Superior temporal gyrus (tissue), 1 donor: Measurements from ENCODE around the gene ATP2B2.
"Not testable (repeated sequence)": the region's sequence is repeated elsewhere in the genome, so short reads cannot be mapped to it uniquely, and the experiment has no call there.

Source experiments
- DNase-seq: peaks from one replicate; pipeline ENCODE4 v3.0.0-alpha.2; 2016; ENCODE audit errors: extremely low spot score

ATP2B2 gene

DNA sequence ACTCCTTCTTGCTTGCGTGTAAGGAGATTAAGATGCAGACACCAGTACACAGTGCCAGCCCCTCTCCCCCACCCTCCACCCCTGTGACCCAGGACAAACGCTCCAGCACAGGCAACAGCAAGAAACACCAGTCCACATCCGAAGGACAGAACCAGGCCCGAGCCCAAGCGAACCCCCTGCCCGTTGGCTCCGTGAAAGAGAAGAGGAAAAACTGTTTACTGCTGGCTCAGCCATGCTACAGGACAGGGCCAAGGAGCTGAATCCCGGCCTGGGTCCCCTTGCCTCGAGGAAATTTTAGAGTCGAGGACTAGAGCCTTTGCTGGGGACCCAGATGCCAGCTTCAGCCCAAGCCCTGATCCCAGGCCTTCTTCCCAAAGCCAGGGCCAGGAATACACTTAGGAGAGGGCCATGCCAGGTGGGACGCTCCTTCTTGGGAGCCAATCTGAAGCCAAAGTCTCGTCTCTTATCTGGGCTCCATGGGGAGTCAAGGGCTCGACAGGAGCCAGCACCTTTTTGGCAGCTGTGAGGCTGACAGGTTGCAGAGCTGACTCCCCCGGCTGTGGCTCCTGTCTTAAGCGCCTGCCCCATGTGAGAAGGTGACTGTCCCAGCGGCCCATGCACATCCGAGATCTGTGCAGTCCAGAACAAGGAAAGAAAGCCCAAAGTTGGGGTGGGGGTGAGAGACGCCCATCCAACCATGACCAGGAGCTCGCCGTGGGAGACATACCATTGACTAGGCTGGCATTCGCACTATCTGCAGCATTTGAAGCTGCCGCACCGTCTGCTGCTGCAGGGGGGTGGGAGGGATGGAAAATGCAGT lies 120.6 kb downstream of the ATP2B2 start:
- no peak for DNase-seq

DNA sequence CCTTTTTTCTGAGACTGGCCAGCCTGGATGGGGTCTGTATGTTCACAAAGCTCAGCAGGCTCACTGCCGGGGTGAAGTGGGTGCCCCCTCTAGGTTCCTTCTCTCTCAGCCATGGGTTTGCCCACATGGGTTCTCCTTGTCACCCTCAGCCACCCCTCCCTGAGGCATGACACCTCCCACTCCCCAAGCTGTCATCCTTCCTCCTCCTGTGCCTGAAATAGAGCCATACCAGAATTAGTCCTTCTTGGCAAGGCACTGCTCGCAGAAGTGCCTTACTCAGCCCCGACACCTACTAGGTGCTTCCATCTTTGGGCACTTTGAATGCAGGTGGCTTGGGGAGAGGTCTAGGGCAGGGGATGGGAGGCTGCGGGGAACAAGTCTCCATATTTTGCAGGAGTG lies 121.5 kb downstream of the ATP2B2 start:
- peak; percentile 40 for DNase-seq

- DNase-seq: no peak
Observed at GRCh38 chr3:10382892-10383849, 122.2 kb downstream of the ATP2B2 start.

- not testable (repeated sequence) for DNase-seq
Observed at GRCh38 chr3:10382445-10382844, 122.9 kb downstream of the ATP2B2 start.

- DNase-seq: peak; percentile 45
Observed at GRCh38 chr3:10381336-10381735, 124.0 kb downstream of the ATP2B2 start.

DNA sequence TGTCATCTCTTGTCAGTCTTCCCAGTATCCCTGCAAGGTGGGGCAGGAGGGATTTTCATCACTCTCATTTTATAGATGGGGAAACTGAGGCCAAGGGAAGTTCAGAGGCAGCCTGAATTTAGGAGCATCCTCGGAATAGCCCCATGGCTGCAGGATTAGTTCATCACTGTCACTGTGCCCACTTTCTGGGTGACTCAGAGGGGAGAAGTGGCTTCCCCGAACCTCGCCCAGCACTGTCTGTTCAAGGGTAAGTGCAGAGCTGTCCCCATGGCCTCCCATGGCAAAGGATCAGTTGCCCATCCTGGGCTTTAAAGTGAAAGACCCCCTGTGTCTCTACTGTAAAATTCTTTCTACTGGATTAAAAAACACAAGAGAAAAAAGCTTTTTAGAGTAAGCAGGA lies 124.5 kb downstream of the ATP2B2 start:
- peak; percentile 19 for DNase-seq

DNA sequence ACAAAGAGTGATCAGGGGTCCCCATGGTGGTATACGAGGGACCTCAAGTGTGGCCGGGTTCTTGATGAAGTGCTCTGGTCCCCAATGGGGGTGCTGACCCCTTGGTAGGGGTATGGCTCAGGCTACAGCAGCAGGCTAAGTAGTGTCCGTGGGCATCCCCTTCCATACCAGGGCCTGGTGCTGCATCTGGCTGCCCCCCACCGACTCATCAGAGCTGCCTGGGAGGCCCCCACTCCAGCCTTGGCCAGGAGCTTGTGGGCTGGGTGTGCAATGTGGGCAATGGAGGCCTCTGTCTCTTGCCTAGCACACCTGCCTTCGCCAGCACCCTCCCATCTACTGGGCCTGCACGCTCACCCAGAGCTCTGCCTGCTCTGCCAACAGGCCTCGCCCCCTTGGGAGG lies 125.4 kb downstream of the ATP2B2 start:
- DNase-seq: no peak

DNA sequence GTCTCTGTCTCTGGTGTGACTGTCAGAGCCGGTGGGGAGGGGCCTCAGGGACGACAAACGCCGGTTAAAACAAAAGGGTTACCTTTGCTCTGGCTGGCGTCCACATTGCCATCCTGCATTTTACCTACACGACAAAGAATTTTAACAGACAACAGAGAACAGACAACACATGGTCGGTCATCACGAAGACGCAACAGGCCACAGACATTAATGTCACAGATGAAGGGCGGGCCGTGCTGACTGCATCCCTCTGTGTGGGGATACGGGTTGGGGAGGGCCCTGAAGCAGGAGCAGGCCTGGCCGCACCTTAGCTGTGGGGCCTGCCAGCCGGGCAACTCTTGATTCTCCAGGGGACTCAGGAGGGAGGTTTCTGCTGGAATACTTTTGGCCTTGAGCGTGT lies 126.2 kb downstream of the ATP2B2 start:
- DNase-seq: no peak

DNA sequence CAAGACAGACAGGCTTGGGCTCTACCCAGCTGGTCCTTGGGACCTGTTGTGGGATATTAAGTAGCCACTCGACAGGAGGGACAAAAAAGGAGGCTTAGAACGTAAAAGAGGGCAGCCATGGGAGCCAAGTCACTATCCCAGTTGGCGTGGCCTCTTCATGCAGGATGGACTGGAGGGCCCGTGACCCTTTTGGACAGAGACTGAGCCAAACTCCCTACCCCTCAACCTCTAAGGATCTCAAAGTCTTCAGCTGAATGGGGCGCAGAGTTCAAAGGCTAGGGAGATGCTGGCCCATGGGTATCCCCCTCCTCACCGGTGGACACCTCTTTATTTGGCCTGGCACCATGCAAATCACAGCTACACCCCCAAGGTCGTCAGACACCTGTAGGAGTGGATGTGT lies 126.6 kb downstream of the ATP2B2 start:
- no peak for DNase-seq

- no peak for DNase-seq
Observed at GRCh38 chr3:10378246-10378645, 127.1 kb downstream of the ATP2B2 start.

GRCh38 chr3:10377148-10377725 lies 128.1 kb downstream of the ATP2B2 start:
- peak; percentile 48 for DNase-seq

GRCh38 chr3:10376353-10376752 lies 129.0 kb downstream of the ATP2B2 start:
- no peak for DNase-seq

GRCh38 chr3:10375296-10376053 lies 129.9 kb downstream of the ATP2B2 start:
- no peak for DNase-seq

DNA sequence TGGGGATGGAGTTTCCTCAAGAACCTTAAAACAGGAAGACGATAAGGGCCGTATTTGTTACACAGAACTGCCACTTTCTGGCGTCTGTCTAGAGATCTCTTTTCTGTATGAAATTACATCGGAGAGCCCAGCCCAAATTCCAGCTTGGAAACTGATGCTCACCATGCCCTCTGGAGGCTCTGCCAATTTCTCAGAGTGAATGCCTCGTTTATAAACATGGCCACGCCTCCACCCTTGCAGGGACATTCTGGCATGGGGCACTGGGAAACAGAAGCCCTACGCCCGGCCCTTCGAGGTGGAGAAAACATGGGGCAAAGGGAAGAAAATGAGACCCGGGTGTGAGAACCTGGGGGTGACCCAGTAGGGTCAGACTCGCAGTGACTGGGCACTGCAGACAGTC lies 131.1 kb downstream of the ATP2B2 start:
- peak; percentile 56 for DNase-seq

DNA sequence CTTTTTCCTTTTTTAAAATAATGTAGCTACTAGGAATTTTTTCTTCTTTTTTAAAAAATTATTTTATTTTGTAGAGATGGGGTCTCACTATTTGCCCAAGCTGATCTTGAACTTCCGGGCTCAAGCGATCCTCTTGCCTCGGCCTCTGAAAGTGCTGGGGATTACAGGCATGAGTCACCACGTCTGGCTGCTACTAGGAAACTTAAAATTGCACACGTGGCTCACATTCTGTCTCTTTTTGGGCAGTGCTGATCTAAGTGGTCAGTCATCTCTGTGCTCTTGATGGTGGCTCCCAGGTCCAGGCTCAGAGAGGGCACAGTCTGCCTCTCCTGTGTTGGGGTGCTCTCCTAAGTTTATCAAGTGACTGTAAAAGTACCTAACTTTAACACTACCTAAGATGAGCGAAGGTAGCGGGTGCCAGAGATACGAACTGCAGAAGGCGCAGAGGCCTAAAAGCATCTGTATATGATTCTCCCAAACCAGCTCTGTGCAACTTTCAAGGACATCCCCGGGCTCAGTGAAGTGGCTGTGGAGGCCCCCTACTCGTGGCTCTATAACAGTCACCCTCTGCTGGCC lies 131.6 kb downstream of the ATP2B2 start:
- DNase-seq: no peak

DNA sequence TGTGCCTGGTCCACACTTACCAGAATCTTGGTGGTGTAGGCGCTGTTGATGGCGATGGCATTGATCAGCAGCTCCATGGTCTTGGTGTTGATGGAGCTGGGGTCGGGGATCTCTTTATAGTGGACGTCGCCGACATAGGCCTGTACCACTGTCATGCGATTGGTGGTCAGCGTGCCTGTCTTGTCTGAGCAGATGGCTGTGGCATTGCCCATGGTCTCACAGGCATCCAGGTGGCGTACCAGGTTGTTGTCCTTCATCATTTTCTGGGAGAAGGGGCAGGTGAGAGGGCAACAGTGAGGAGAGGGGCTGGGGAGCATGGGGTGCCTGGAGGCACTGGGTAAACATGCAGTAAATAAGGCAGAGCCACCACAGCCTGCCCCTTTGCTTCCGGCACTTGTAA lies 133.6 kb downstream of the ATP2B2 start:
- no peak for DNase-seq

DNA sequence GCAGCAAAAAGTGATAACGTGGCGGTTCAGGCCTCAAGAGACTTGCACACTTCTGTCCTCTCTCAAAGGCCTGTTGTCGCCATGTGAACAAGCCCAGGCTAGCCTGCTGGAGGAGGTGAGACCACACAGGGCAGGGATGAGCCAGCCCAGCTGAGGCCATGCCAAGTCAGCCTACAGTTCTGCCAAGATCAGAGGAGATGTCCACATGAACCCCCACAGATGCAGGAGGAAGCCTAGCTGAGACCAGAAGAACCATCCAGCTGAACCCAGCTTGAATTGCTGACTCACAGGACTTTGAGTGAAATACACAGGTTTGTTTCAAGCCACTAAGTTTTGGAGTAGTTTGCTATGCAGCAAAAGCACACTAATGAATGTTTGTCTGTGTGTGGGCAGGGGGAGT lies 134.2 kb downstream of the ATP2B2 start:
- no peak for DNase-seq

- DNase-seq: peak; percentile 46
Observed at GRCh38 chr3:10370429-10370828, 135.0 kb downstream of the ATP2B2 start.

DNA sequence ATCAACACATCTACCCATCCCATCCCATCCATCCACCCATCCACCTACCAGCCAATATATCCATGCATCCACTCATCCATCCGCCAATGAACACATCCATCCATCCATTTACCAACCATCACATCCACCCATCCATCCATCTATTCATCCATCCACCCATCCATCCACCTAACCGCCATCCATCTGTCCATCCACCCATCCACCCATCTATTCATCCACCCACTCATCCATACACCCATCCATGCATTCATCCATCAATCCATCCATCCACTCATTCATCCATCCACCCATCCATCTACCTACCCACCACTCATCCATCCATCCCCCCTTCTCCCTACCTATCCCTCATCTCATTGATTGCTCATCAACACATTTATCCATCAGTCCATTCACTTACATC lies 136.9 kb downstream of the ATP2B2 start:
- DNase-seq: no peak

GRCh38 chr3:10367506-10367905 lies 137.9 kb downstream of the ATP2B2 start:
- DNase-seq: no peak

- no peak for DNase-seq
Observed at GRCh38 chr3:10366651-10367101, 138.7 kb downstream of the ATP2B2 start.
